SK-N-SH (cell line): ENCODE results near the gene CLASP2.

Source experiments
- EP300 ChIP-seq, 2 experiments: IDR thresholded peaks; 2 replicates each; pipeline versions ENCODE4 v1.4.0 to v1.6.1; 2012; ENCODE audit warnings: borderline replicate concordance in 1 of 2, low read depth in 1 of 2, low read length in 1 of 2
- FOXM1 ChIP-seq: IDR thresholded peaks from 2 replicates; pipeline ENCODE4 v1.4.0; 2012; ENCODE audit warnings: low read depth, mild to moderate bottlenecking
- GABPA ChIP-seq: IDR thresholded peaks from 2 replicates; pipeline ENCODE4 v1.4.0; 2012; ENCODE audit warnings: low read depth, mild to moderate bottlenecking
- TAF1 ChIP-seq: IDR thresholded peaks from 2 replicates; pipeline ENCODE4 v1.6.1; 2012; ENCODE audit warnings: low read depth, mild to moderate bottlenecking, low read length, moderate library complexity, borderline replicate concordance
- TCF12 ChIP-seq: IDR thresholded peaks from 2 replicates; pipeline ENCODE4 v1.4.0; 2012
- TF ChIP-seq, protein P1 (sequence below): fragments of 200-600 bp; sonication (generic); IDR thresholded peaks from 2 replicates; pipeline ENCODE4 v1.6.1; 2017; ENCODE audit warnings: antibody characterized with exemption, mild to moderate bottlenecking, moderate library complexity
- TF ChIP-seq, protein P2 (sequence below): IDR thresholded peaks from 2 replicates; pipeline ENCODE4 v1.4.0; 2012; ENCODE audit warnings: low read depth, borderline replicate concordance

DNA sequence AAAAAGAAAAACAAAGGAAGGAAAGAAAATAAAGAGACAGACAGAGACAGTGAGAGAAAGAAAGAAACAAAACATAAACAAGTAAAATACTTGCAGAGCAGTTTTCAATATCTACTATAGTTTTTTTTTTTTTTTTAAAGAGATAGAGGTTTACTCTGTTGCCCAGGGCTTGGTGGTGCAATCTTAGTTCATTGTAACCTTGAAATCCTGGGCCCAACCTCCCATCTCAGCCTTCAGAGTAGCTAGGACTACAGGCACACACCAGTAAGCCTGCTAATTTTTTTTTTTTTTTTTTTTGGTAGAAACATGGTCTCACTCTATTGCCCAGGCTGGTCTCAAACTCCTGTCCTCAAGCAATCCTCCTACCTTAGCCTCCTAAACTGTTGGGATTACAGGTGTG lies 23.1 kb downstream of the CLASP2 start:
- TF ChIP-seq, protein P1, sequence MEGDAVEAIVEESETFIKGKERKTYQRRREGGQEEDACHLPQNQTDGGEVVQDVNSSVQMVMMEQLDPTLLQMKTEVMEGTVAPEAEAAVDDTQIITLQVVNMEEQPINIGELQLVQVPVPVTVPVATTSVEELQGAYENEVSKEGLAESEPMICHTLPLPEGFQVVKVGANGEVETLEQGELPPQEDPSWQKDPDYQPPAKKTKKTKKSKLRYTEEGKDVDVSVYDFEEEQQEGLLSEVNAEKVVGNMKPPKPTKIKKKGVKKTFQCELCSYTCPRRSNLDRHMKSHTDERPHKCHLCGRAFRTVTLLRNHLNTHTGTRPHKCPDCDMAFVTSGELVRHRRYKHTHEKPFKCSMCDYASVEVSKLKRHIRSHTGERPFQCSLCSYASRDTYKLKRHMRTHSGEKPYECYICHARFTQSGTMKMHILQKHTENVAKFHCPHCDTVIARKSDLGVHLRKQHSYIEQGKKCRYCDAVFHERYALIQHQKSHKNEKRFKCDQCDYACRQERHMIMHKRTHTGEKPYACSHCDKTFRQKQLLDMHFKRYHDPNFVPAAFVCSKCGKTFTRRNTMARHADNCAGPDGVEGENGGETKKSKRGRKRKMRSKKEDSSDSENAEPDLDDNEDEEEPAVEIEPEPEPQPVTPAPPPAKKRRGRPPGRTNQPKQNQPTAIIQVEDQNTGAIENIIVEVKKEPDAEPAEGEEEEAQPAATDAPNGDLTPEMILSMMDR, result no peak
- TF ChIP-seq, protein P2, sequence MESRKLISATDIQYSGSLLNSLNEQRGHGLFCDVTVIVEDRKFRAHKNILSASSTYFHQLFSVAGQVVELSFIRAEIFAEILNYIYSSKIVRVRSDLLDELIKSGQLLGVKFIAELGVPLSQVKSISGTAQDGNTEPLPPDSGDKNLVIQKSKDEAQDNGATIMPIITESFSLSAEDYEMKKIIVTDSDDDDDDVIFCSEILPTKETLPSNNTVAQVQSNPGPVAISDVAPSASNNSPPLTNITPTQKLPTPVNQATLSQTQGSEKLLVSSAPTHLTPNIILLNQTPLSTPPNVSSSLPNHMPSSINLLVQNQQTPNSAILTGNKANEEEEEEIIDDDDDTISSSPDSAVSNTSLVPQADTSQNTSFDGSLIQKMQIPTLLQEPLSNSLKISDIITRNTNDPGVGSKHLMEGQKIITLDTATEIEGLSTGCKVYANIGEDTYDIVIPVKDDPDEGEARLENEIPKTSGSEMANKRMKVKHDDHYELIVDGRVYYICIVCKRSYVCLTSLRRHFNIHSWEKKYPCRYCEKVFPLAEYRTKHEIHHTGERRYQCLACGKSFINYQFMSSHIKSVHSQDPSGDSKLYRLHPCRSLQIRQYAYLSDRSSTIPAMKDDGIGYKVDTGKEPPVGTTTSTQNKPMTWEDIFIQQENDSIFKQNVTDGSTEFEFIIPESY, result no peak
- no peak for TF ChIP-seq TCF12
- TF ChIP-seq TAF1, result no peak
- no peak for TF ChIP-seq GABPA
- TF ChIP-seq EP300 (IDR thresholded peaks at IDR 0.05; ENCODE audit: borderline replicate concordance in 1 of 2, low read depth in 1 of 2, low read length in 1 of 2), result no peak
- no peak for TF ChIP-seq FOXM1
